ENCODE results near the gene C9orf153. TPM values are rescaled to one million over a fixed set of nuclear protein-coding genes. Genes with fewer than 3 reads are reported as not detected.

The C9orf153 gene
- total and polyA plus RNA-seq, 2 experiments from 2014 or later: not detected

- TF ChIP-seq EZH2 (IDR thresholded peaks at IDR 0.05; ENCODE audit: borderline replicate concordance): no peak
- TF ChIP-seq EZH2phosphoT487 (IDR thresholded peaks at IDR 0.05; ENCODE audit: low read depth, severe bottlenecking, unreplicated experiment): no peak
- TF ChIP-seq CTCF (IDR thresholded peaks at IDR 0.05; ENCODE audit: poor library complexity): no peak
- Histone ChIP-seq H2AFZ (no peak overlapping the region), H3K4me3 (no peak overlapping the region), H3K36me3 (replicated peaks; ENCODE audit: insufficient read depth, low read depth) (peaks cover under 1% of the 10 kb centered on the region), H3K9me2 (replicated peaks; ENCODE audit: insufficient read depth) (no peaks in the 10 kb centered on the region), H3K4me1 (ENCODE audit: insufficient read depth) (no peaks in the 10 kb centered on the region), H3K9me3 (ENCODE audit: low read depth) (no peaks in the 10 kb centered on the region), H3K79me2 (no peaks in the 10 kb centered on the region), H4K20me1 (ENCODE audit: insufficient read depth, poor library complexity, severe bottlenecking) (no peaks in the 10 kb centered on the region), H3K4me2 (no peak overlapping the region), H3K27me3 (no peaks in the 10 kb centered on the region), H3K27ac (no peak overlapping the region)
- WGBS (ENCODE audit: low lambda C conversion rate, missing lambda C conversion rate): 76% methylated on average over 4 of the region's 4 CpGs
- no peak for DNase-seq (ENCODE audit: low spot score)
These were observed 44.0 kb upstream of the C9orf153 start for GRCh38 chr9:86303316-86303975.

GRCh38 chr9:86301686-86302085 lies 42.2 kb upstream of the C9orf153 start:
- TF ChIP-seq CTCF (IDR thresholded peaks at IDR 0.05; ENCODE audit: poor library complexity) (no peak), EZH2phosphoT487 (IDR thresholded peaks at IDR 0.05; ENCODE audit: low read depth, severe bottlenecking, unreplicated experiment) (no peak), EZH2 (IDR thresholded peaks at IDR 0.05; ENCODE audit: borderline replicate concordance) (no peak)
- no peaks in the 10 kb centered on the region for H3K9me2 ChIP-seq (replicated peaks; ENCODE audit: insufficient read depth)
- WGBS (ENCODE audit: low lambda C conversion rate, missing lambda C conversion rate): 88% methylated on average over 1 of the region's 1 CpG
- H3K4me1 ChIP-seq (ENCODE audit: insufficient read depth): no peaks in the 10 kb centered on the region
- DNase-seq (ENCODE audit: low spot score): no peak
- H3K4me3 ChIP-seq: no peak overlapping the region
- no peak overlapping the region for H3K4me2 ChIP-seq
- H4K20me1 ChIP-seq (ENCODE audit: insufficient read depth, poor library complexity, severe bottlenecking): no peaks in the 10 kb centered on the region
- H3K27ac ChIP-seq: no peak overlapping the region
- H3K9me3 ChIP-seq (ENCODE audit: low read depth): no peaks in the 10 kb centered on the region
- H3K79me2 ChIP-seq: no peaks in the 10 kb centered on the region
- H3K27me3 ChIP-seq: no peaks in the 10 kb centered on the region
- H2AFZ ChIP-seq: no peak overlapping the region
- H3K36me3 ChIP-seq (replicated peaks; ENCODE audit: insufficient read depth, low read depth): no peaks in the 10 kb centered on the region

GRCh38 chr9:86300701-86301100 lies 41.2 kb upstream of the C9orf153 start:
- no peak overlapping the region for H2AFZ ChIP-seq
- TF ChIP-seq CTCF (IDR thresholded peaks at IDR 0.05; ENCODE audit: poor library complexity) (no peak), EZH2phosphoT487 (IDR thresholded peaks at IDR 0.05; ENCODE audit: low read depth, severe bottlenecking, unreplicated experiment) (no peak), EZH2 (IDR thresholded peaks at IDR 0.05; ENCODE audit: borderline replicate concordance) (no peak)
- no peak overlapping the region for H3K4me2 ChIP-seq
- H3K9me3 ChIP-seq (ENCODE audit: low read depth): no peaks in the 10 kb centered on the region
- no peaks in the 10 kb centered on the region for H3K4me1 ChIP-seq (ENCODE audit: insufficient read depth)
- H3K27ac ChIP-seq: no peak overlapping the region
- H3K79me2 ChIP-seq: no peaks in the 10 kb centered on the region
- no peaks in the 10 kb centered on the region for H3K9me2 ChIP-seq (replicated peaks; ENCODE audit: insufficient read depth)
- DNase-seq (ENCODE audit: low spot score): no peak
- 98% methylated on average over 2 of the region's 2 CpGs for WGBS (ENCODE audit: low lambda C conversion rate, missing lambda C conversion rate)
- no peak overlapping the region for H3K4me3 ChIP-seq
- no peaks in the 10 kb centered on the region for H3K27me3 ChIP-seq
- H3K36me3 ChIP-seq (replicated peaks; ENCODE audit: insufficient read depth, low read depth): no peaks in the 10 kb centered on the region
- no peaks in the 10 kb centered on the region for H4K20me1 ChIP-seq (ENCODE audit: insufficient read depth, poor library complexity, severe bottlenecking)

Data from hepatocyte (in vitro differentiated cells).